Neural crest cell (in vitro differentiated cells): Measurements from ENCODE around the gene MYO10. TPM values are rescaled to one million over a fixed set of nuclear protein-coding genes. Genes with fewer than 3 reads are reported as not detected.

Experiments
- DNase-seq: peaks from one replicate; pipeline ENCODE4 v3.0.0; 2021; ENCODE audit warnings: low read depth, mixed read lengths, low spot score
- H3K27ac Mint-ChIP-seq: one replicate; pipeline ENCODE4 v1.8.0; 2021; ENCODE audit warnings: mild to moderate bottlenecking, mixed read lengths; ENCODE audit not compliant: unreplicated experiment
- H3K27me3 Mint-ChIP-seq: 2 replicates; pipeline ENCODE4 v1.8.0; 2021; ENCODE audit warnings: low read depth, mild to moderate bottlenecking, mixed read lengths
- H3K36me3 Mint-ChIP-seq: 2 replicates; pipeline ENCODE4 v1.8.0; 2021; ENCODE audit warnings: low read depth, mild to moderate bottlenecking, mixed read lengths
- H3K4me1 Mint-ChIP-seq: 2 replicates; pipeline ENCODE4 v1.8.0; 2021; ENCODE audit warnings: mixed read lengths
- H3K4me3 Mint-ChIP-seq: one replicate; pipeline ENCODE4 v1.8.0; 2021; ENCODE audit warnings: mild to moderate bottlenecking, mixed read lengths
- H3K9me3 Mint-ChIP-seq: 2 replicates; pipeline ENCODE4 v1.8.0; 2021; ENCODE audit warnings: mixed read lengths
- total RNA-seq: library from RNA; stranded (reverse); gene quantifications from 2 replicates; pipeline ENCODE4 v1.2.1, GENCODE V29; 2021
- TF ChIP-seq, protein P1 (sequence below): fragments of 200-600 bp; sonication (generic); conservative IDR thresholded peaks from 2 replicates; pipeline ENCODE4 v1.5.0; 2021; ENCODE audit warnings: antibody characterized with exemption, mild to moderate bottlenecking

The MYO10 gene
- total RNA-seq, 1 donor from 2014 or later = 94.4 TPM

- peak overlapping the region; percentile 8 for H3K4me3 Mint-ChIP-seq
- peaks cover 49% of the 10 kb centered on the region for H3K36me3 Mint-ChIP-seq
- peaks cover 58% of the 10 kb centered on the region for H3K4me1 Mint-ChIP-seq
- no peak overlapping the region for H3K27ac Mint-ChIP-seq
- no peaks in the 10 kb centered on the region for H3K9me3 Mint-ChIP-seq
- no peak for DNase-seq
- TF ChIP-seq, protein P1, sequence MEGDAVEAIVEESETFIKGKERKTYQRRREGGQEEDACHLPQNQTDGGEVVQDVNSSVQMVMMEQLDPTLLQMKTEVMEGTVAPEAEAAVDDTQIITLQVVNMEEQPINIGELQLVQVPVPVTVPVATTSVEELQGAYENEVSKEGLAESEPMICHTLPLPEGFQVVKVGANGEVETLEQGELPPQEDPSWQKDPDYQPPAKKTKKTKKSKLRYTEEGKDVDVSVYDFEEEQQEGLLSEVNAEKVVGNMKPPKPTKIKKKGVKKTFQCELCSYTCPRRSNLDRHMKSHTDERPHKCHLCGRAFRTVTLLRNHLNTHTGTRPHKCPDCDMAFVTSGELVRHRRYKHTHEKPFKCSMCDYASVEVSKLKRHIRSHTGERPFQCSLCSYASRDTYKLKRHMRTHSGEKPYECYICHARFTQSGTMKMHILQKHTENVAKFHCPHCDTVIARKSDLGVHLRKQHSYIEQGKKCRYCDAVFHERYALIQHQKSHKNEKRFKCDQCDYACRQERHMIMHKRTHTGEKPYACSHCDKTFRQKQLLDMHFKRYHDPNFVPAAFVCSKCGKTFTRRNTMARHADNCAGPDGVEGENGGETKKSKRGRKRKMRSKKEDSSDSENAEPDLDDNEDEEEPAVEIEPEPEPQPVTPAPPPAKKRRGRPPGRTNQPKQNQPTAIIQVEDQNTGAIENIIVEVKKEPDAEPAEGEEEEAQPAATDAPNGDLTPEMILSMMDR = no peak
- H3K27me3 Mint-ChIP-seq = no peaks in the 10 kb centered on the region
Observed at GRCh38 chr5:16709691-16710433, 226.2 kb downstream of the MYO10 start.

DNA sequence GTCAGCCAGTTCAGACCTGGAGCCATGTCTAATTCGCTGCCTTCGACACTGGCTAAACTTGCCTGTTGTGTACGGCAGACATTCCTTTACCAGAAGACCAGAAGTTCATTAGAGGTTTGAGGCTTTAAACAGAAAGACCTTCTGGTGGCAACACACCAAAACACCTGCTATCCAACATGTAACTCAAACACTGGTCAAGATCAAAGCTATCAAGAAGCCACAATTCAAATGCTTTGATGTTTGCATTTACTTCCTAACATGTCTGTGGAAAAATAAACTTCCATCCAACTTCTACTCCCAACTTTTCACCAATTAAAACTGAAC, 228.3 kb downstream of the MYO10 start:
- no peak overlapping the region for H3K4me3 Mint-ChIP-seq
- H3K4me1 Mint-ChIP-seq = peaks cover 48% of the 10 kb centered on the region
- TF ChIP-seq, protein P1 = no peak
- H3K27ac Mint-ChIP-seq = no peak overlapping the region
- H3K27me3 Mint-ChIP-seq = no peaks in the 10 kb centered on the region
- peaks cover 54% of the 10 kb centered on the region for H3K36me3 Mint-ChIP-seq
- DNase-seq = no peak
- H3K9me3 Mint-ChIP-seq = no peaks in the 10 kb centered on the region

- Mint-ChIP-seq H3K9me3 (no peaks in the 10 kb centered on the region), H3K4me3 (no peak overlapping the region), H3K27ac (no peak overlapping the region), H3K36me3 (peaks cover 57% of the 10 kb centered on the region), H3K4me1 (peaks cover 48% of the 10 kb centered on the region), H3K27me3 (no peaks in the 10 kb centered on the region)
- DNase-seq = no peak
- TF ChIP-seq, protein P1 = no peak
Observed at GRCh38 chr5:16707168-16707868, 228.8 kb downstream of the MYO10 start.

DNA sequence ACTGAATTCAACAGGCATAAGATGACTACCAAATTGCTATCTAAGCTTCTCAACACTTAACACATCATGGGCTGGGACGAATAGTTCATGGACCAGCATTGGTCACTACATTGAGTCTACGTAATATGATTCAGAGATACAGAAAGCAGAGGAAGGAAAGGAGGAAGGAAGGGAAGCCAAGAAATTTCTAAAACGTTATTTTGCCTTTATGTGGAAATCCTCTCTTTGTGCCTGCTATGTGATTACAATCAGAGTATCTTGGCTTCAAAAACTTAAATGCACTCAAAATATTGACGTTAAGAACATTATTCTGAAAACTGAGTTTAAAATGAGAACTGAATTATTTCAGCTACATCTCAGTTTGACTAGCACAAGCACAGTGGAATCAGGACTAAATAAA, 231.1 kb downstream of the MYO10 start:
- Mint-ChIP-seq H3K36me3 (peaks cover 54% of the 10 kb centered on the region), H3K9me3 (no peaks in the 10 kb centered on the region), H3K27me3 (no peaks in the 10 kb centered on the region), H3K27ac (no peak overlapping the region), H3K4me3 (no peak overlapping the region), H3K4me1 (peaks cover 33% of the 10 kb centered on the region)
- TF ChIP-seq, protein P1 = no peak
- no peak for DNase-seq

- DNase-seq = no peak
- H3K36me3 Mint-ChIP-seq = peaks cover 51% of the 10 kb centered on the region
- peaks cover 28% of the 10 kb centered on the region for H3K4me1 Mint-ChIP-seq
- H3K9me3 Mint-ChIP-seq = no peaks in the 10 kb centered on the region
- H3K4me3 Mint-ChIP-seq = no peak overlapping the region
- H3K27ac Mint-ChIP-seq = peak overlapping the region; percentile 97
- no peaks in the 10 kb centered on the region for H3K27me3 Mint-ChIP-seq
- TF ChIP-seq, protein P1 = no peak
Observed at GRCh38 chr5:16702964-16703363, 233.1 kb downstream of the MYO10 start.
